HFF-Myc (cell line): ENCODE measurements around the gene PLEKHM1.
"Not testable (repeated sequence)": the region's sequence is repeated elsewhere in the genome, so short reads cannot be mapped to it uniquely, and the experiment has no call there.

Source experiments
- DNase-seq: peaks from one replicate; pipeline ENCODE4 v3.0.0-alpha.2; 2011; ENCODE audit warnings: low read depth; ENCODE audit errors: extremely low read depth
- H3K4me3 ChIP-seq: replicated peaks from 2 replicates; pipeline ENCODE4 v1.5.1; 2011; ENCODE audit warnings: low read depth, mild to moderate bottlenecking, control low read depth, low read length
- TF ChIP-seq, protein P1 (sequence below): IDR thresholded peaks from 2 replicates; pipeline ENCODE4 v1.5.1; 2012; ENCODE audit warnings: mild to moderate bottlenecking, low read depth, low read length, control low read depth; ENCODE audit errors: missing control alignments

The PLEKHM1 gene

GRCh38 chr17:45446872-45447625 is 43.5 kb downstream of the PLEKHM1 start:
- H3K4me3 ChIP-seq: not testable (repeated sequence)

DNA sequence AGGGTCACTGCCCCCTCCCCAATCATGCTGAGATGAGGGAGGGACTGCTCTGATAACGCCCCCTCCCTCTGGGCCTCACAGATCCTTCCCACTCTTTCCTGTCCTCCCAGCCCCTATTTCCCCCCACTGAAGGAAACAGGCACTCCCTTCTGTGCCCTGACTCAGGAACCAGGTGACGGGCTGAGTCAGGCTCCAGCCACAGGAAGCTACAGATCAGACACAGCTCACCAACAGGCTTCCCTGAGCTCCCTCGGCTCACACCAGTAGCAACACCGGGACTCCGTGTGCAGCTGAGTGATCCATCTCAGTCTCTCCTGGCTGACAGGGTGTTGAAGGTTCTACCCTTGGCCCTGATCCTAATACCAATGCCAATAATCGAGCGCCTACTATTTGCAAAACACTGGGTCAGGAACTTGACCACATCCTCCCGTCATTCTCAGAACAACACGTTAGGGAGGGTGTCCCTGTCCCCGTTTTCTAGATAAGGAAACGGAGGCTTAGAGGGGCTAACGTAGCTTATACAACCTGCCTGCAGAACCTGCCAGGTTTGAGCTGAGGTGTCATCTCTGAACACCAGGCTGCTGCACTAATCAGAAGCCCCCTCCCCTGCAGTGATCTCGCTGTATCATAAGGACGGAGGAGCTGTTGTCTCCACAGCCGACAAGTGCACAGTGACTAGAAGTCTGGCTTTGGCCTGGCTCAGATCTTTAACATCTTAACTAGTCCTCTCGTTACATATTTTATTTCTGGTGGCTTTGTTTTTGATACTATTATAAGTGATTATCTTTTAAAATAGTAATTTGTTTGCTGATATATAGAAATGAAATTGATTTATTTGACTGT is 44.4 kb downstream of the PLEKHM1 start:
- DNase-seq, H3K4me3 ChIP-seq: not testable (repeated sequence)

More at GRCh38 chr17:45446872-45447625, 43.5 kb downstream of the PLEKHM1 start:
- DNase-seq: not testable (repeated sequence)

DNA sequence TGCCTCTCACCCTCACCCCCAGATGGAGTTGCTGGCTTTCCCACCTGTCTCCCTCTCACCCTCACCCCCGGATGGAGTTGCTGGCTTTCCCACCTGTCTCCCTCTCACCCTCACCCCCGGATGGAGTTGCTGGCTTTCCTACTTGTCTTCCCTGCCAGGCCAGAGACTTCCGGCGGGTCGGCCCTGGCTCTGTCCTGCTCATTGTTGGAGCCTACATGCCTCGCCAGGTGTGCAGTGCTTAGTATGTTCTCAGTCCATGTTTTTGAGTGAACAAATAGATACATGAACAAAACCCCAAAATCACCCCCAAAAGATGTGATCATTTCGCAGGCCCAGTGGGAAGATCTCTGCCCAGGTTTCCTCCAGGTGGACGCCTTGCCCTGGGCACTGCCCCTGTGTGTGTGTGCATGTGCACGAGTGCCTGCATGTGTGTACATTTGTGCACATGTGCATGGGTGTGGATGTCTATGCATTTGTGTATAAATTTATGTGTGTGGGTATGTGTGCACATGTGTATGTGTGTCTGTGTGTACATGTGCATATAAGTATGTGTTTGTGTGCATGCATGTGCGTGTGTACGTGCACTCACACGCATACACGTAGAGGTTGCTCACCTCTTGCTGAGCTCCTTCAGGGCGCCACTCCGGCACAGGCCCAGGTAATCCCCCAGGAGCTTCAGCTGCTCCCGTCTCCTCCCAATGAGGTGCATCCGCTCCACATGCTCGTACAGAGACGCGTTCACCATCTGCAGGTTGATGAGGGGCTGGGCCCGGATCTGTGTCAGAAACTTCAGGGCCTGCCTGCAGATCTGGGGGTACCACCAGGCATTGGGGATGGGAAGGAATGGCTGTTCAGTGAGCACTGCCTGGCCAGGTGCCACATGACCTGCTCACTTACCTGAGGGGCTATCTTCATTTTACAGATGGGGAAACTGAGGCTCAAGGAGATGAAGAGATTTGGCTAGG is 45.4 kb downstream of the PLEKHM1 start:
- not testable (repeated sequence) for H3K4me3 ChIP-seq, DNase-seq

- DNase-seq, H3K4me3 ChIP-seq: not testable (repeated sequence)
These were observed 46.2 kb downstream of the PLEKHM1 start for GRCh38 chr17:45444301-45444700.

DNA sequence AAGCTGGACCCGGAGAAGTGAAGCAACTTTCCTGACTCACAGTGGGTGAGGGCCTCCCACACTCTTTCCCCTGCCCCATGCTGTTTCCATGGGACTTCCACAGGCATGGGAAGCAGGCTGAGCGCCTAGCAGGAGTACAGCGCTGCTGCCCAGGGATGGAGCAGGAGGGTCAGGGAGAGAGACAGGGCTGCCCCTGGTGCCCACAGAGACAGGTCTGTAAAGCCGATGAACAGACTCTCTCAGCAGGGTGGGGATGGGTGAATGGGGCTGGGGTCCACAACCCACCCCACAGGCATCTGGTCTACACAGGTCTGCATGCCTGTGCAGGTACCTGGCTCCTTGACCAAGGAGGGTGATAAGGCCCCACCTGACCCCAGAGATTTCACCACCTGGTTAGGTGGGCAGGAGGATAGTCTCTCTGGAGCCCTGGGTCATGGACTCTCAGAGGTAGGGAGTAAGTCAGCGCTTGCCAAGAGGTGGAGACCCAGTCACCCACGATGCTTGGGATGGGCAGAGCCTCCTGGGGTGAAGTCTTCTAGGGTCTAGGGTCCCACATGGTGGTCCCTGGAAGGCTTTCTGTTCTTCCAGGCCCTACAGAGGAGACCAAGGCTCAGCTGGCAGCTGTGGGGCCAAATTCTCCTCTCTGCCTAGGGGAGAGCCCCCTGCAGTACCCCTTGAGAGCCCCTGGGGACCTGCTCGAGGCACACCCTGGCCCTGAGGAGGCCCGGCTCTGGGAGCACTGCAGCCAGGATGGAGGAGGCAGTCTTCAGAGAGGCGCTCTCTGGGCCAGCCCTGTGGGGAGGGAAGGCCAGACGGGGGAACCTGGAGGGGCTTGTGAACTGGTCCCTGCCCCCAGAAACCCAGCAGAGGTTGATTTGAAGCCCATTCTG is 46.9 kb downstream of the PLEKHM1 start:
- H3K4me3 ChIP-seq, DNase-seq: not testable (repeated sequence)

DNA sequence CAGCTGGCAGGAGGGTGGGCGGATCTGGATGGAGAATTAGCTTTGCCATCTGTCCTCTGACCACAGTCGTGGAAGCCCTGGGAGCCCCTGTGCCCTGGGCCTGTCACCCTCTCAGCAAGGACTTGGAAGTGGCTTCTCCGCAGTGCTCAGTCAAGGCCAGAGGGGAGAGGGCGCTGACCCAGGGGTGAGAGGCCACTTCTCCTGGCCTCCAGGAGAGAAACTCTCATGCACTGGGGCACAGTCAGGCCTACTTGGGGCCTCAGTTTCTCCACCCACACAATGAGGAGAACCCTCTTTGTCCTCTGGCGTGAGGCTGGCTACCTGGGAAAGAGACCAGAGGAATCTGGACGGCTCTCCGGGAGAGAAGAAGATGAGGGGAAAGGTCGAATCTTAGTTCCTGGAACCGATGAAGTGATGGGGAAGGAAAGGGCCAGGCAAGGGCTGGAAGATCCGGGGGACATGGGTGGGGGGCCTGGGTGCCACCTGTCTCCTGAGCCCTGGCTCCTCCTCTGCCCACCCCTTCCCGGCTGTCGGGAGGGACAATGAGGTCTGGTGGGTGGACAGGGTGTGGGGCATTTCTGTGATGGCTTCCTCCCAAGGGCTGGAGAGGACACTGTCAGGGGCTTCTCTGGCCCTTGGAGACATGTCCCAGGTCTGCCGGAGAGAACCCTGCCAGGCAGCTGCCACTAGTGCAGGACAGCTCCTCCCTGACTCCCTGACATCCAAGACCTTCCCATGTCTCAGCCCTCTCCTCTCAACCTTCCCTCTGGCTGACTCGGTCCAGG is 48.8 kb downstream of the PLEKHM1 start:
- no peak overlapping the region for H3K4me3 ChIP-seq
- no peak for DNase-seq
- TF ChIP-seq, protein P1, sequence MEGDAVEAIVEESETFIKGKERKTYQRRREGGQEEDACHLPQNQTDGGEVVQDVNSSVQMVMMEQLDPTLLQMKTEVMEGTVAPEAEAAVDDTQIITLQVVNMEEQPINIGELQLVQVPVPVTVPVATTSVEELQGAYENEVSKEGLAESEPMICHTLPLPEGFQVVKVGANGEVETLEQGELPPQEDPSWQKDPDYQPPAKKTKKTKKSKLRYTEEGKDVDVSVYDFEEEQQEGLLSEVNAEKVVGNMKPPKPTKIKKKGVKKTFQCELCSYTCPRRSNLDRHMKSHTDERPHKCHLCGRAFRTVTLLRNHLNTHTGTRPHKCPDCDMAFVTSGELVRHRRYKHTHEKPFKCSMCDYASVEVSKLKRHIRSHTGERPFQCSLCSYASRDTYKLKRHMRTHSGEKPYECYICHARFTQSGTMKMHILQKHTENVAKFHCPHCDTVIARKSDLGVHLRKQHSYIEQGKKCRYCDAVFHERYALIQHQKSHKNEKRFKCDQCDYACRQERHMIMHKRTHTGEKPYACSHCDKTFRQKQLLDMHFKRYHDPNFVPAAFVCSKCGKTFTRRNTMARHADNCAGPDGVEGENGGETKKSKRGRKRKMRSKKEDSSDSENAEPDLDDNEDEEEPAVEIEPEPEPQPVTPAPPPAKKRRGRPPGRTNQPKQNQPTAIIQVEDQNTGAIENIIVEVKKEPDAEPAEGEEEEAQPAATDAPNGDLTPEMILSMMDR: no peak

GRCh38 chr17:45440839-45441515 is 49.5 kb downstream of the PLEKHM1 start:
- H3K4me3 ChIP-seq, DNase-seq: not testable (repeated sequence)

- H3K4me3 ChIP-seq: no peak overlapping the region
- TF ChIP-seq, protein P1: no peak
- DNase-seq: no peak
These were observed 50.3 kb downstream of the PLEKHM1 start for GRCh38 chr17:45440161-45440778.
